Keratinocyte (primary cell): ENCODE measurements around the gene FAM170B. TPM values are rescaled to one million over a fixed set of nuclear protein-coding genes. Genes with fewer than 3 reads are reported as not detected.

ENCODE experiments used
- DNase-seq: peaks from one replicate; pipeline ENCODE4 v3.0.0-alpha.2; 2011; ENCODE audit warnings: low read depth, missing footprints, low spot score
- FAIRE-seq: peaks from 2 replicates; lab custom pipeline; 2011; peaks lifted over from hg19 to GRCh38; lab: Jason Lieb, UNC
- H2AFZ ChIP-seq: 2 replicates; pipeline ENCODE4 v1.6.0; 2012; ENCODE audit warnings: low read length, control low read depth, inconsistent platforms; ENCODE audit not compliant: control insufficient read depth
- H3K27ac ChIP-seq: 2 replicates; pipeline ENCODE4 v1.5.1; 2011; ENCODE audit warnings: low read length; ENCODE audit not compliant: control insufficient read depth, insufficient read depth
- H3K27me3 ChIP-seq: 3 replicates; pipeline ENCODE4 v1.6.0; 2011; ENCODE audit warnings: low read length; ENCODE audit not compliant: control insufficient read depth, insufficient read depth; ENCODE audit errors: extremely low read depth
- H3K36me3 ChIP-seq, 2 experiments: 2 replicates in 1 of 2; 3 replicates in 1 of 2; pipeline ENCODE4 v1.5.1; 2011; ENCODE audit warnings: low read length in 2 of 2, mild to moderate bottlenecking in 1 of 2; ENCODE audit not compliant: control insufficient read depth in 2 of 2, insufficient read depth in 2 of 2; ENCODE audit errors: extremely low read depth in 1 of 2
- H3K4me1 ChIP-seq: 3 replicates; pipeline ENCODE4 v1.5.1; 2011; ENCODE audit warnings: low read length; ENCODE audit not compliant: control insufficient read depth, insufficient read depth; ENCODE audit errors: extremely low read depth
- H3K4me2 ChIP-seq: 3 replicates; pipeline ENCODE4 v1.6.0; 2011; ENCODE audit warnings: low read depth, low read length; ENCODE audit not compliant: control insufficient read depth, insufficient read depth; ENCODE audit errors: extremely low read depth
- H3K4me3 ChIP-seq, 3 experiments: fragments of 200-600 bp in 1 of 3; sonication (generic) in 1 of 3; 2 replicates in 2 of 3; 3 replicates in 1 of 3; pipeline ENCODE4 v1.5.1; 2011 to 2016; ENCODE audit warnings: low read length in 3 of 3, mild to moderate bottlenecking in 3 of 3, control low read depth in 2 of 3, inconsistent platforms in 1 of 3, low read depth in 1 of 3, mixed read lengths in 1 of 3, mixed run types in 1 of 3, moderate library complexity in 1 of 3; ENCODE audit not compliant: control insufficient read depth in 2 of 3, insufficient read depth in 2 of 3; ENCODE audit errors: extremely low read depth in 1 of 3
- H3K79me2 ChIP-seq: 2 replicates; pipeline ENCODE4 v1.6.0; 2012; ENCODE audit warnings: low read length; ENCODE audit not compliant: control insufficient read depth, insufficient read depth
- H3K9ac ChIP-seq: 3 replicates; pipeline ENCODE4 v1.6.0; 2011; ENCODE audit warnings: low read length; ENCODE audit not compliant: control insufficient read depth, insufficient read depth; ENCODE audit errors: extremely low read depth
- H3K9me1 ChIP-seq: 3 replicates; pipeline ENCODE4 v1.6.0; 2011; ENCODE audit warnings: low read length; ENCODE audit not compliant: control insufficient read depth, insufficient read depth; ENCODE audit errors: extremely low read depth
- H3K9me3 ChIP-seq: 2 replicates; pipeline ENCODE4 v1.5.1; 2012; ENCODE audit warnings: low read depth, low read length; ENCODE audit not compliant: control insufficient read depth
- H4K20me1 ChIP-seq: 3 replicates; pipeline ENCODE4 v1.6.0; 2011; ENCODE audit warnings: low read length; ENCODE audit not compliant: control insufficient read depth, insufficient read depth; ENCODE audit errors: extremely low read depth
- CTCF ChIP-seq, 3 experiments: IDR thresholded peaks in 1 of 3; conservative IDR thresholded peaks in 1 of 3; optimal IDR thresholded peaks in 1 of 3; 2 replicates in 2 of 3; 3 replicates in 1 of 3; pipeline versions ENCODE3 to v1.5.1; 2011; ENCODE audit warnings: low read length in 3 of 3, mild to moderate bottlenecking in 3 of 3, moderate library complexity in 2 of 3, control low read depth in 1 of 3, inconsistent platforms in 1 of 3; ENCODE audit not compliant: insufficient read depth in 2 of 3; ENCODE audit errors: extremely low read depth in 1 of 3
- EZH2 ChIP-seq: IDR thresholded peaks from one replicate; pipeline ENCODE4 v1.6.1; 2012; ENCODE audit warnings: inconsistent platforms, mild to moderate bottlenecking, low read length, moderate library complexity
- dilution Hi-C: fragments of 300-500 bp; cut with MboI; formaldehyde crosslinking; loops from one replicate; pipeline ENCODE4 v1.7.0; 2020; ENCODE audit warnings: low sequenced_read_pairs; ENCODE audit not compliant: extremely low pct_ligation_motif_present
- polyA plus RNA-seq, 5 experiments: library from polyadenylated mRNA; depleted of rRNA in 3 of 5; stranded (reverse) in 3 of 5; stranded (forward) in 1 of 5; unstranded in 1 of 5; fragments of >200 nt; gene quantifications; 1 replicate in 1 of 5; 2 replicates in 3 of 5; 3 replicates in 1 of 5; pipeline versions ENCODE4 v1.2.1 to v1.2.3, GENCODE V29; 2011 to 2012; ENCODE audit warnings: missing spikeins in 2 of 5, low read depth in 1 of 5, low replicate concordance in 1 of 5

FAM170B gene
- polyA plus RNA-seq, 1 donor (not counting 4 experiments of a cell fraction or from before 2014, with no cell fraction given), result not detected

- Histone ChIP-seq H3K27me3 (no peaks in the 10 kb centered on the region), H3K9me3 (no peaks in the 10 kb centered on the region), H3K9ac (no peak overlapping the region), H2AFZ (no peak overlapping the region), H4K20me1 (no peaks in the 10 kb centered on the region), H3K4me1 (no peaks in the 10 kb centered on the region), H3K4me3 (no peak overlapping the region), H3K9me1 (no peaks in the 10 kb centered on the region), H3K36me3 (no peaks in the 10 kb centered on the region), H3K4me2 (no peak overlapping the region), H3K27ac (no peak overlapping the region), H3K79me2 (no peaks in the 10 kb centered on the region)
- FAIRE-seq, result no peak
- dilution Hi-C loops, result no loop called here
- TF ChIP-seq EZH2 (no peak), CTCF (optimal IDR thresholded peaks at IDR 0.05 in 1 of 3, IDR thresholded peaks at IDR 0.05 in 1 of 3, conservative IDR thresholded peaks at IDR 0.05 in 1 of 3; ENCODE audit: extremely low read depth in 1 of 3, insufficient read depth in 2 of 3, low read length in 3 of 3) (no peak)
- no peak for DNase-seq
Measured at GRCh38 chr10:49160814-49161213, 27.0 kb upstream of the FAM170B start.

GRCh38 chr10:49160110-49160509 lies 26.3 kb upstream of the FAM170B start:
- dilution Hi-C loops, result no loop called here
- H3K79me2 ChIP-seq, result no peaks in the 10 kb centered on the region
- H3K4me2 ChIP-seq, result no peak overlapping the region
- H3K9ac ChIP-seq, result no peak overlapping the region
- no peak for TF ChIP-seq CTCF (optimal IDR thresholded peaks at IDR 0.05 in 1 of 3, IDR thresholded peaks at IDR 0.05 in 1 of 3, conservative IDR thresholded peaks at IDR 0.05 in 1 of 3; ENCODE audit: extremely low read depth in 1 of 3, insufficient read depth in 2 of 3, low read length in 3 of 3)
- no peak for TF ChIP-seq EZH2
- no peaks in the 10 kb centered on the region for H3K9me3 ChIP-seq
- no peaks in the 10 kb centered on the region for H4K20me1 ChIP-seq
- no peak overlapping the region for H3K27ac ChIP-seq
- DNase-seq (no peak), FAIRE-seq (no peak)
- no peak overlapping the region for H2AFZ ChIP-seq
- H3K36me3 ChIP-seq, result no peaks in the 10 kb centered on the region
- H3K4me1 ChIP-seq, result no peaks in the 10 kb centered on the region
- no peaks in the 10 kb centered on the region for H3K27me3 ChIP-seq
- no peaks in the 10 kb centered on the region for H3K9me1 ChIP-seq
- no peak overlapping the region for H3K4me3 ChIP-seq
